ENCODE measurements around the gene RNF111.
"Not testable (repeated sequence)": the region's sequence is repeated elsewhere in the genome, so short reads cannot be mapped to it uniquely, and the experiment has no call there.

RNF111 gene

GRCh38 chr15:59059076-59059597 lies 71.7 kb downstream of the RNF111 start:
- no peak for DNase-seq (ENCODE audit: low read depth)

DNA sequence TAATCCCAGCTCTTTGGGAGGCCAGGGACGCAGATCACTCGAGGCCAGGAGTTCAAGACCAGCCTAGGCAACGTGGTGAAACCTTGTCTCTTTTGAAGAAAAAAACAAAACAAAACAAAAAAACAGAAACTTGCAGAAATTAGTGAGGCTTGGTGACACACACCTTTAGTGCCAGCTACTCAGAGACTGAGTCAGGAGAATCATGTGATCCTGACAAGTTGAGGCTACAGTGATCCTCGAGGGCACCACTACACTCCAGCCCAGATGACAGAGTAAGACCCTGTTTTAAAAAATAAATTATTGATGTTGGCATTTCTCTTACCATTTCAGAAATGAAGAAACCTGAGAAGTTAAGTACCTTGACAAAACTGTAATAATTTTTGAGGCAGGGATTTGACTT lies 72.9 kb downstream of the RNF111 start:
- no peak for DNase-seq (ENCODE audit: low read depth)

DNA sequence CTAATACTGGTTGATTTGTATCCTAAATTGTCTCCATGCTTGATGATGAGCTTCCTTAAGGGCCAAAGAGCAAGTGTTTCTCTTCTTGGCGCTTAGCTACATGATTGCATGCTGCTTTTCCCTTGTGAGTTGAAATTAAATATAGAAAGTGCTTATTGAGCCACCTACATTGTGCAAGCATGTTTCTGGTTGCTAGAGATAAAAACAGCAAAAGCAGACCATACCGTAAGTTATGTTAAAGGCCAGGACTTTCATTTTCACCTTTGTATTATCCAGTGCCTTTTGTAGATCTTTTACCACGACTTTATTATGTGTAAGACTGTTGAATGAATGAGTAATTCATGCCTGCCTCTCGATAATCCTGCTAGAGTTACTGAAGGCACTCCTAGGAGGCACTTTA lies 75.6 kb downstream of the RNF111 start:
- DNase-seq (ENCODE audit: low read depth) = no peak

DNA sequence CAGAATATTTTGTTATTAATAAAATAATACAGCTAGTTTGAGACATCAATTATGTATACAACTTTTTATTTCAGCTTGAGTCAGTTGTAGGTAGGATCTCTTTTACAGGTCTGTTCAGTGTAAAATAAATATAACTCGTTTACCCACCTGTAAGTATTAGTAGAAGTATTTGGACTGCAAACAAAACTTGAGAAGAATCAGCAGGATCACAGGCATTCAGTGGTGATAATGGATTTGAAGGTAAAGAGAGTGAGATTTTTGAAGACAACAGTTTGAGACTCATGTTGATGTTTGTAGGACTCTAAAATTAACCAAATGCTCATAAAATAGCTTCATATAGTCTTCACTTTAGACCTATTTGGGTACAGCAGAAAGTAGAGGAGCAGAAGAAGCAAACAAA lies 82.0 kb downstream of the RNF111 start:
- no peak for DNase-seq (ENCODE audit: low read depth)

- no peak for DNase-seq (ENCODE audit: low read depth)
These were observed 87.1 kb downstream of the RNF111 start for GRCh38 chr15:59074607-59075006.

GRCh38 chr15:59087731-59088130 lies 100.3 kb downstream of the RNF111 start:
- DNase-seq (ENCODE audit: low read depth) = no peak

GRCh38 chr15:59094077-59094476 lies 106.6 kb downstream of the RNF111 start:
- DNase-seq (ENCODE audit: low read depth) = no peak

DNA sequence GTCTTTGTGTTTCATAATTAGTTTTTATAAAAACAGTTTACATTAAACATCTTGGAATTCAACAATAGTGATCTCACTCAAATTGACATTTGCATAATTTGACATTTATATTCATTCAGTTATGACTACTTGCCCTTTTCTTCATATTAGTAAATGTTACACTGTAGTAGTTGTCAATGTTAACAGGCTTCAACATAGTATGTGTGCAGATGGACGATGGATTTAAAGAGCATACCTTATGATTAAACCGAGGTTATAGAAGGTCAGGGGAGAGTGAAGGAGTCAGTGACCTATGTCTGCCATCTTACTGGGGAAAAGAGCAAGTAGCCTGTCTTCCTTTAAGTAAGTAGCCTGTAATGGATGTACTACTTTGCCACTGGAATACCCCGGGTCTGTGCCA lies 109.0 kb downstream of the RNF111 start:
- no peak for DNase-seq (ENCODE audit: low read depth)

DNA sequence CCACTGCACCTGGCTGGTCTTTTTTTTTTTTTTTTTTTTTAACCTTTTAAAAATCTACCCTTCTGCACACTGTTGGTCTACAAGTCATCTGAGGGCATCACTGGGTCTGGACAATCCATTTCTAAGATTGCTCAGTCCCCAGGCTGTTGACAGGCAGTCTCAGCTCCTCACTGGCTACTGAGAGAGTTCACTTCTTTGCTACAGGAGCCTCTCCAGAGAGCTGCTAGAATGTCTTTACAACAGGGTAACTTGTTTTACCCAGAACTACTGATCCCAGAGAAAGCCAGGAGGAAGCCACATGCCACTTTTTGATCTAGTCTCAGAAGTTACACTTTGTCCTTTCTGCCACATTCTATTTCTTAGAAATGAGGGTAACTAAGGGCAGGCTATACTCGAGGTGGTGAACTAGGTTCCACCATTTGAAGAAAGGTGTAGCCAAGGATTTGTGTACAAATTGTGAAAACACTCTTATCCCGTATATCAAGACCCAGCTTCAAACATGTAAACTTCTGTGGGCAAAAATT lies 111.8 kb downstream of the RNF111 start:
- no peak for DNase-seq (ENCODE audit: low read depth)

GRCh38 chr15:59104602-59104911 lies 117.1 kb downstream of the RNF111 start:
- DNase-seq (ENCODE audit: low read depth) = peak; percentile 3

DNA sequence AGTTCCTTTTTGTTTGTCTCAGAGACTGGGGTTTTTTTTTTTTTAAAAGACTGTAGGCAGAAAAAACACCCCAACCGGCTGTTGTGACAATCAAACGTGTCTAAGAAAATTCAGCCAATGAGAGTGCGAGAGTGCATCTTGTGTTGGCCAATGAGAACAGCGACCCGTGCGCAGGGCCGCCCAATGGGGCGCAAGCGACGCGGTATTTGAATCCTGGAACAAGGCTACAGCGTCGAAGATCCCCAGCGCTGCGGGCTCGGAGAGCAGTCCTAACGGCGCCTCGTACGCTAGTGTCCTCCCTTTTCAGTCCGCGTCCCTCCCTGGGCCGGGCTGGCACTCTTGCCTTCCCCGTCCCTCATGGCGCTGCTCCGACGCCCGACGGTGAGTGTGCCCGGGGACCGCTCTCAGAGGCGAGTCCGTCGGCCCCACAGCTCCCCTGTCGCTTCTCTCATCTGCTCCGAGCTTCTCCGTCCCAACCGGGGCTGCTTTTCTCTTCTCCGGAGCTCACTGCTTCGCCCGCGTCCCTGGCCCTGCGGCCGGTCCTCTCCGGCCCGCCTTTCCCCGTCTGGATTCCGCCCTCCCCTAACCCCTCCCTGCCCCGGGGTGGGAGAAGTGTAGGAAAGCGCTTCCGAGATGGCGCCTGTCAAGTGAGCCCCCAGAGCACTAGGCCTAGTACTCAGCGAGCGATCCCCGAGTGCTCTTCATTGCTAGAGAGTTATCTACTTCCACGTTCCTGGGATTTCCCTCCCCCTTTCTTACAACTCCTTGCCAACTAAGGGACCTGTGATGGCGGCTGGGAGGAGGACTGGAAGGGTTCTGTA lies 117.7 kb downstream of the RNF111 start, which contains the start of gene CCNB2:
TSS of gene CCNB2 (plus strand) at position 235 of the 821 bp plus-strand sequence. CDS start at position 358, 123 bp downstream.
- peak; percentile 57 for DNase-seq (ENCODE audit: low read depth)

GRCh38 chr15:59105854-59106253 lies 118.4 kb downstream of the RNF111 start:
- DNase-seq (ENCODE audit: low read depth) = no peak

DNA sequence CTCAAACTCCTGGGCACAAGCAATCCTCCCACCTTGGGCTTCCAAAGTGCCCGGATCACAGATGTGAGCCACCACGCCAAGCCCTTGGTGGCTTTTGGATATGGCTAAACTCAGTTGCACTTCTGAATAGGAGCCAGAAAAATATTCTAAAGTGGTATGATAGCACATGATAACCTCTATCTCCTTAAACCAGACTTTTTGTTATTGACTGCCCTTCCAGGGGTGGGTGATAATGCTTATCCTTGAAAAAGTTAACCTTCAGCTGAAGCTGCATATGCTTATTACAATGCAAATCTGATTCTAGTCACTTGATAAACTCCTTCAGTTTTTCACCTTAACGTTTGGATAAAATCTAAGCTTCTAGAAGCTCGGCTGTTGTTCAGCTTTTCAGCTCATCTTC lies 123.8 kb downstream of the RNF111 start:
- no peak for DNase-seq (ENCODE audit: low read depth)

DNA sequence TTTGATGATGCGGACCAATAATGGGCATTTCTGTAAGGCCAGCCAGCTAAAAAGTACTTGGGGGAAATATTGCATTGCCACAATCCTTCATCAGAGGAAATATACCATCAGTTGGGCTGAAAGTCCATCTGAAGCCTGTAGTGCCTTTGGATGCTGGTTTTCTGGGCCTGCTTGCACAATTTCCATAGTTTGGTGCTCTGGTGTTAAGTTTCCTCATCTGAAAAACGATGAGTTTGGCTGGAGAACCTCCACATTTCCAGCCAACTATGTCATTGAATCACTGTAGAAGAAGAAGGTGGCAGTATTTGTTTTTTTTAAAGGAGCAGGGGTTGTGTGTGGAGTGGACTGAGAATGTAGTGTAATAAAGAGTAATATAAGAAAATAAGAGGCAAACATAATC lies 127.6 kb downstream of the RNF111 start:
- no peak for DNase-seq (ENCODE audit: low read depth)

DNA sequence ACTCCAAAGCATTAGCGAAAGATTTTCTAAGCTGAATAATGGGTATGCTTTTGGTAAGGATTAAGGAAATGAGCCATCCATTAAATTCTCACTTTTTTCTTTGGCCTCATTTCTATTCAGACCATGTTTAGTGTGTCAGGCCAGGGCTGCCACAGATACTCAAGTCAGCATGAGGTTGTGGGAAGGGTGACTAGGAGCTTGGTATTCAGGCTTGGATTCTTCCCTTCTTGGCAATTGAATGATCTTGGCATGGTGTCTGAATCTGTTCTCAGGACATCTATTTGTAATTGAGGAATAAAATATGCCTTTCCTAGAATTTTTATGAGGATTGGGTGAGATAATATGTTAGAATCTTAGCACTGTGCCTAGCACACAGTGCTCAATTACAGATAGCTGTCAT lies 128.7 kb downstream of the RNF111 start:
- no peak for DNase-seq (ENCODE audit: low read depth)

GRCh38 chr15:59116771-59117170 lies 129.3 kb downstream of the RNF111 start:
- DNase-seq (ENCODE audit: low read depth) = no peak

GRCh38 chr15:59119625-59120024 lies 132.2 kb downstream of the RNF111 start:
- no peak for DNase-seq (ENCODE audit: low read depth)

GRCh38 chr15:59120937-59121336 lies 133.5 kb downstream of the RNF111 start:
- DNase-seq (ENCODE audit: low read depth) = no peak

GRCh38 chr15:59124261-59124660 lies 136.8 kb downstream of the RNF111 start:
- no peak for DNase-seq (ENCODE audit: low read depth)

- not testable (repeated sequence) for DNase-seq (ENCODE audit: low read depth)
These were observed 138.2 kb downstream of the RNF111 start for GRCh38 chr15:59125683-59126082.

GRCh38 chr15:59127255-59127654 lies 139.8 kb downstream of the RNF111 start:
- DNase-seq (ENCODE audit: low read depth) = not testable (repeated sequence)

DNA sequence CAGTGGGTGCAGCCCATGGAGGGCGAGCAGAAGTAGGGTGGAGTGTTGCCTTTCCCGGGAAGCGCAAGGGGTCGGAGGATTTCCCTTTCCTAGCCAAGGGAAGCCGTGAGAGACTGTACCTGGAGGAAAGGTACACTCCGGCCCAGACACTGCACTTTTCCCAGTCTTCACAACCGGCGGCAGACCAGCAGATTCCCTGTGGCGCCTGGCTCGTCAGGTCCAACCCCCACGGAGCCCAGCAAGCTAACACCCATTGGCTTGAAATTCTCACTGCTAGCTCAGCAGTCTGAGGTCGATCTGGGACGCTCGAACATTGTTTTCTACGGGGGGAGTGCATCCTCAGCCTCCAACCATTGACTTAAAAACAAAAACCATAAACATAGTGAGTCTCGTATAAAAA lies 144.0 kb downstream of the RNF111 start:
- no peak for DNase-seq (ENCODE audit: low read depth)

- no peak for DNase-seq (ENCODE audit: low read depth)
These were observed 144.6 kb downstream of the RNF111 start for GRCh38 chr15:59131969-59132562.

Data from stimulated activated CD8-positive, alpha-beta memory T cell treated with anti-CD3 and anti-CD28 coated beads, Interleukin-15, amount 100 ng/mL, for 1 hour (primary cell).